Transverse colon (tissue), 4 donors: Measurements from ENCODE around the gene PPP1R15B. TPM values are rescaled to one million over a fixed set of nuclear protein-coding genes. Genes with fewer than 3 reads are reported as not detected.

Experiments
- DNase-seq: peaks from one replicate; pipeline ENCODE4 v3.0.0-alpha.2; 2019
- H3K27ac ChIP-seq, 4 donors: fragments of 200-600 bp; sonication (generic); 2 replicates each; pipeline ENCODE4 v1.5.1; 2016 to 2018; ENCODE audit warnings: inconsistent platforms in 4 of 4
- H3K27me3 ChIP-seq: fragments of 200-600 bp; sonication (generic); 2 replicates; pipeline ENCODE4 v1.5.1; 2017; ENCODE audit warnings: inconsistent platforms
- H3K36me3 ChIP-seq, 4 donors: fragments of 200-600 bp; sonication (generic); 2 replicates each; pipeline ENCODE4 v1.5.1; 2017 to 2019; ENCODE audit warnings: inconsistent platforms in 4 of 4
- H3K4me1 ChIP-seq, 4 donors: fragments of 200-600 bp; sonication (generic); 2 replicates each; pipeline ENCODE4 v1.5.1; 2017 to 2020; ENCODE audit warnings: inconsistent platforms in 4 of 4
- H3K4me3 ChIP-seq, 4 donors: fragments of 200-600 bp; sonication (generic); 1 replicate in 1 of 4; 2 replicates in 3 of 4; pipeline versions ENCODE4 v1.5.1 to v1.6.1; 2017 to 2019; ENCODE audit warnings: inconsistent platforms in 4 of 4
- H3K9me3 ChIP-seq, 2 donors: fragments of 200-600 bp; sonication (generic); 2 replicates each; pipeline ENCODE4 v1.5.1; 2017 to 2019; ENCODE audit warnings: inconsistent platforms in 2 of 2
- EP300 ChIP-seq: sonication (generic); formaldehyde crosslinking; IDR thresholded peaks from one replicate; pipeline ENCODE4 v1.6.1; 2017; ENCODE audit warnings: antibody characterized with exemption, low read depth
- POLR2A ChIP-seq: fragments of 450-650 bp; IDR thresholded peaks from one replicate; pipeline ENCODE4 v1.6.1; 2016; ENCODE audit warnings: antibody characterized with exemption, mild to moderate bottlenecking, moderate library complexity
- POLR2AphosphoS5 ChIP-seq, 3 donors: sonication (generic); formaldehyde crosslinking; IDR thresholded peaks; one replicate each; pipeline ENCODE4 v1.6.1; 2016; ENCODE audit warnings: antibody characterized with exemption in 3 of 3
- WGBS, 2 donors: methylation state at CpG; one replicate each; pipeline ENCODE4 v1.1.5; 2018; ENCODE audit warnings: low coverage in 1 of 2; 5-methylcytosine and 5-hydroxymethylcytosine counted together
- in situ Hi-C, 4 donors: fragments of 200-750 bp; cut with MboI; loops; one replicate each; pipeline versions ENCODE4 v1.15.0 to v1.15.1; 2017; ENCODE audit warnings: low sequenced_read_pairs in 3 of 4, low pct_ligation_motif_present in 1 of 4, low pct_unique_long_range_greater_than_20kb in 1 of 4
- intact Hi-C: fragments of 100-400 bp; cut with DNase I; formaldehyde crosslinking; loops from one replicate; pipeline ENCODE4 v1.15.1; 2023; ENCODE audit warnings: low total_unique reads
- total RNA-seq, 4 donors: library from RNA; depleted of rRNA; stranded (reverse); fragments of >200 nt; gene quantifications; one replicate each; pipeline ENCODE4 v1.1.0, GENCODE V29; 2016
- TF ChIP-seq, protein P1 (sequence below), 5 experiments: fragments of 200-600 bp in 3 of 5; fragments of 450-650 bp in 2 of 5; sonication (generic) in 3 of 5; IDR thresholded peaks; 1 replicate in 2 of 5; 2 replicates in 3 of 5; pipeline ENCODE4 v1.5.1; 2016 to 2017; ENCODE audit warnings: antibody characterized with exemption in 5 of 5, inconsistent platforms in 3 of 5, mild to moderate bottlenecking in 2 of 5, moderate library complexity in 1 of 5

PPP1R15B gene
- total RNA-seq, 4 donors from 2014 or later, result 30.8 to 74.2 (median 54.5) TPM

- in situ Hi-C loops, result loop anchor here in 3 of 4 donors (5.0 to 25.0 kb wide), 3 partner anchors 59 to 369 kb away; no protein-coding TSS in a partner anchor
- Histone ChIP-seq H3K4me3 (no peak overlapping the region), H3K36me3 (peaks cover 0 to 27% (median 4%) of the 10 kb centered on the region in 4 donors), H3K27ac (no peak overlapping the region), H3K27me3 (no peaks in the 10 kb centered on the region), H3K4me1 (peaks cover 6 to 30% (median 10%) of the 10 kb centered on the region in 4 donors), H3K9me3 (no peaks in the 10 kb centered on the region)
- intact Hi-C loops, result no loop called here
- TF ChIP-seq, protein P1, sequence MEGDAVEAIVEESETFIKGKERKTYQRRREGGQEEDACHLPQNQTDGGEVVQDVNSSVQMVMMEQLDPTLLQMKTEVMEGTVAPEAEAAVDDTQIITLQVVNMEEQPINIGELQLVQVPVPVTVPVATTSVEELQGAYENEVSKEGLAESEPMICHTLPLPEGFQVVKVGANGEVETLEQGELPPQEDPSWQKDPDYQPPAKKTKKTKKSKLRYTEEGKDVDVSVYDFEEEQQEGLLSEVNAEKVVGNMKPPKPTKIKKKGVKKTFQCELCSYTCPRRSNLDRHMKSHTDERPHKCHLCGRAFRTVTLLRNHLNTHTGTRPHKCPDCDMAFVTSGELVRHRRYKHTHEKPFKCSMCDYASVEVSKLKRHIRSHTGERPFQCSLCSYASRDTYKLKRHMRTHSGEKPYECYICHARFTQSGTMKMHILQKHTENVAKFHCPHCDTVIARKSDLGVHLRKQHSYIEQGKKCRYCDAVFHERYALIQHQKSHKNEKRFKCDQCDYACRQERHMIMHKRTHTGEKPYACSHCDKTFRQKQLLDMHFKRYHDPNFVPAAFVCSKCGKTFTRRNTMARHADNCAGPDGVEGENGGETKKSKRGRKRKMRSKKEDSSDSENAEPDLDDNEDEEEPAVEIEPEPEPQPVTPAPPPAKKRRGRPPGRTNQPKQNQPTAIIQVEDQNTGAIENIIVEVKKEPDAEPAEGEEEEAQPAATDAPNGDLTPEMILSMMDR (IDR thresholded peaks at IDR 0.05), result no peak
- TF ChIP-seq EP300, result no peak
- no peak for TF ChIP-seq POLR2AphosphoS5 (IDR thresholded peaks at IDR 0.05)
- no peak for TF ChIP-seq POLR2A
- DNase-seq, result no peak
- 86% methylated on average over 8 of the region's 8 CpGs; no CpG with 5 or more reads in 1 of the 2 donors for WGBS, 2 donors
Observed at GRCh38 chr1:204443260-204443619, 31.6 kb upstream of the PPP1R15B start.

DNA sequence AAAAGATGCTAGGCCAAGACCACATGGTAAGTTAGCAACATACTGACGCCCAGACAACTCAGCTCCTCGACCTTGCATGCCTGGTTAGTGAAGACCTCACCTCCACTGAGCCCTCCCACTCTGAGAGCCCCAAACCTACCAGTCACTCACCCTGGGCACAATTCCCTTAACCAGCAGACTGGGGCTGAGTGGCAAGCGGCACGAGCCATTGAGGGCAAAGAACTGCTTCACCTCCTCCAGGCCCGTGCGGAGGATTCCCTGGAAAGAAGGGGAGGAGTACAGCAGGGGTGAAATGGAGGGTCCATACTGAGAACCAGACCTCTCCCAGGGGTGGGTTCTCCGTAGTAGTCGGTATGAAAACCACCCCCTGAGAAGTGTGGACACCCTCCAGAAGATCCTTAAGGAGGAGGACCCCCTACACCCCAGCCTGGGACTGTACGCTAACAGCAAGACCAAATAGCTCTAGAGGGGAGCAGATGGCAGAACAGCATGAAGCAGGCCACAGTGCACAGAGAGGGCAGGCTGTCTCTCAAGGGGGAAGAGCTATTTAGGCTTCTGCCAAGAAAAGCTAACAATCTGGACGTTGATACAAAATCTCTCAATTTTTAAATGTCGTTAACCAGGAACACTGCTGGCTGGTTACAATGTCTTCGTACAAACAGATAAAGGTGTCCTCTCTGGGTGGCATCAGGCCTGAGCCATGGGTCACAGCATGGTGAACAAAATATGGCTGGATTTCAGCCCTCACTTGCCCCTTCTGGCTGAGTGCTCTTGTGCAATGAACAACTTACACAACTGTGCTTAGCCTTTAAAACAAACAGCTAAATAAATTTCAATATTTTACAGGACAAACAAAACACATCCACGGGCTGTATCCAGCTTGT lies 31.0 kb upstream of the PPP1R15B start:
- H3K27me3 ChIP-seq, result no peaks in the 10 kb centered on the region
- TF ChIP-seq, protein P1 (IDR thresholded peaks at IDR 0.05), result no peak
- TF ChIP-seq POLR2A (no peak), POLR2AphosphoS5 (IDR thresholded peaks at IDR 0.05) (no peak)
- H3K4me1 ChIP-seq, result peaks cover 6 to 28% (median 12%) of the 10 kb centered on the region in 4 donors
- in situ Hi-C loops (loop anchor here in 3 of 4 donors (5.0 to 25.0 kb wide), 3 partner anchors 60 to 370 kb away; no protein-coding TSS in a partner anchor), intact Hi-C loops (no loop called here)
- peaks cover 0 to 27% (median 4%) of the 10 kb centered on the region in 4 donors for H3K36me3 ChIP-seq
- 80 to 84% methylated on average over 2 to 13 of the region's 13 CpGs for WGBS, 2 donors
- peak overlapping the region in 1 of 4 donors; percentile 14 for H3K27ac ChIP-seq
- no peaks in the 10 kb centered on the region for H3K9me3 ChIP-seq
- no peak overlapping the region for H3K4me3 ChIP-seq
- DNase-seq, result no peak

DNA sequence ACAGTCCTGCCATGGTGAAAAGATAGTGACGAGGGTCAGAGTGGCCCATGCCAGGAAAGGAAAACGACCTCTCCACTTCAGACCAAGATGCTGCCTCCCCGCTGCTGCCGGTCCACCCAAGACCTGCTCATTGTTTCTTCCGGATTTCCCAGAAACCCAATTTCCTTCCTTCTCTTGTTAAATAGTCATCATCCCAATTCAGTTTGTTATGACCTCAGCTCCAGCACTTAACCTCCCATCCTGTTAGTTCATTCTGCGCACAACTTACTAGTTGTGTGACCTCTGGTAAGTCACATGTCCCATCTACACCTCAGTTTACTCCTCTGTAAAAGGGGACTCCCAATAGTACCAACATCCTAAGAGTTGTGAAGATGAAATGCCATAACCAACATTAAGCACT lies 29.9 kb upstream of the PPP1R15B start:
- Histone ChIP-seq H3K4me3 (no peak overlapping the region), H3K27ac (peak overlapping the region in 1 of 4 donors; percentile 85), H3K27me3 (no peaks in the 10 kb centered on the region), H3K4me1 (peaks cover 2 to 18% (median 10%) of the 10 kb centered on the region in 4 donors), H3K36me3 (peaks cover 0 to 27% (median 4%) of the 10 kb centered on the region in 4 donors), H3K9me3 (no peaks in the 10 kb centered on the region)
- intact Hi-C loops, result no loop called here
- TF ChIP-seq POLR2AphosphoS5 (IDR thresholded peaks at IDR 0.05) (peak in 1 of 3 donors; percentile 13), EP300 (no peak)
- TF ChIP-seq, protein P1 (IDR thresholded peaks at IDR 0.05), result no peak
- in situ Hi-C loops, result loop anchor here in 3 of 4 donors (5.0 to 25.0 kb wide), 3 partner anchors 61 to 371 kb away; no protein-coding TSS in a partner anchor
- WGBS, 2 donors, result 93 to 100% methylated on average over 2 to 6 of the region's 6 CpGs
- no peak for DNase-seq

GRCh38 chr1:204439621-204440375 lies 28.2 kb upstream of the PPP1R15B start:
- WGBS, 2 donors, result 68 to 76% methylated on average over 6 to 13 of the region's 13 CpGs
- TF ChIP-seq POLR2AphosphoS5 (IDR thresholded peaks at IDR 0.05) (no peak), POLR2A (no peak), EP300 (no peak)
- TF ChIP-seq, protein P1 (IDR thresholded peaks at IDR 0.05), result no peak
- H3K36me3 ChIP-seq, result peaks cover 0 to 22% (median 9%) of the 10 kb centered on the region in 4 donors

More at GRCh38 chr1:204439621-204440375, 28.2 kb upstream of the PPP1R15B start:
- Histone ChIP-seq H3K9me3 (no peaks in the 10 kb centered on the region), H3K27ac (peak overlapping the region; percentile 52 to 85 (median 75)), H3K4me1 (peaks cover 0 to 10% (median 5%) of the 10 kb centered on the region in 4 donors), H3K4me3 (no peak overlapping the region), H3K27me3 (no peaks in the 10 kb centered on the region)
- DNase-seq, result no peak
- intact Hi-C loops, result no loop called here
- in situ Hi-C loops, result loop anchor here in 3 of 4 donors (5.0 to 25.0 kb wide), 3 partner anchors 63 to 373 kb away; no protein-coding TSS in a partner anchor
